Activated T-helper 1 cell treated with anti-CD3 and anti-CD28 coated beads, Interleukin-12 subunit alpha, Interleukin-12 subunit beta, Interleukin-2, Interleukin-4 antibody, amounts not matched to agents 30 ng/mL and 10 ng/mL and 1 ng/mL, durations not matched to agents 14 hours and 24 hours and 36 hours (primary cell): ENCODE data around the gene SSTR4. TPM values are rescaled to one million over a fixed set of nuclear protein-coding genes. Genes with fewer than 3 reads are reported as not detected.

Experiments
- DNase-seq: peaks from one replicate; pipeline ENCODE4 v3.0.0; 2021; ENCODE audit warnings: low spot score
- H3K27ac Mint-ChIP-seq: one replicate; pipeline ENCODE4 v1.8.0; 2021; ENCODE audit warnings: mild to moderate bottlenecking, mixed read lengths
- H3K27me3 Mint-ChIP-seq: one replicate; pipeline ENCODE4 v1.8.0; 2022; ENCODE audit warnings: mild to moderate bottlenecking, moderate library complexity, mixed read lengths; ENCODE audit not compliant: insufficient read depth
- H3K36me3 Mint-ChIP-seq: one replicate; pipeline ENCODE4 v1.8.0; 2021; ENCODE audit warnings: low read depth, mixed read lengths
- H3K4me1 Mint-ChIP-seq: one replicate; pipeline ENCODE4 v1.8.0; 2021; ENCODE audit warnings: low read depth, mixed read lengths
- H3K4me3 Mint-ChIP-seq: one replicate; pipeline ENCODE4 v1.8.0; 2021; ENCODE audit warnings: mild to moderate bottlenecking, moderate library complexity, mixed read lengths
- H3K9me3 Mint-ChIP-seq: one replicate; pipeline ENCODE4 v1.8.0; 2021; ENCODE audit warnings: mixed read lengths
- intact Hi-C: fragments of 100-400 bp; cut with micrococcal nuclease; formaldehyde crosslinking; loops from one replicate; pipeline ENCODE4 v1.15.1; 2024
- total RNA-seq: library from RNA; stranded (reverse); gene quantifications from 2 replicates; pipeline ENCODE4 v1.2.3, GENCODE V29; 2022

Gene SSTR4
- total RNA-seq, 1 donor from 2014 or later: not detected

DNA sequence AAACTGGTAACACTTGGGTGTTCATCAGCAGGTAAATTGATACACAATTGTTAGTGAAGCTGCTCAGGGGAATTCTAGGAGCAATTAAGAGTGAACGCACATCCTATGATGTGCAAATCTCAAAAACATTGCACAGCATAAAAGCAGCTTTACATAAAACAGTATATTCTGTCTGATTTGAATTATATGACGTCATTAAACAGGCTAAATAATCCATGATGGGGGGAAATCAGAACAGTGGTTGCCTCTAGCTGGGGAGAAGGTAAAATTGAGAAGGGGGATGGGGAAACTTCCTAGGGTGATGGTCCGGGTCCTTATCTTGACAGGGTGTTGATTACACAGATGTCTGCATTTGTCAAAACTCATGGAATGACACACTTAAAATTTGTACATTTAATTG, 31.7 kb downstream of the SSTR4 start:
- H3K4me3 Mint-ChIP-seq: no peak overlapping the region

DNA sequence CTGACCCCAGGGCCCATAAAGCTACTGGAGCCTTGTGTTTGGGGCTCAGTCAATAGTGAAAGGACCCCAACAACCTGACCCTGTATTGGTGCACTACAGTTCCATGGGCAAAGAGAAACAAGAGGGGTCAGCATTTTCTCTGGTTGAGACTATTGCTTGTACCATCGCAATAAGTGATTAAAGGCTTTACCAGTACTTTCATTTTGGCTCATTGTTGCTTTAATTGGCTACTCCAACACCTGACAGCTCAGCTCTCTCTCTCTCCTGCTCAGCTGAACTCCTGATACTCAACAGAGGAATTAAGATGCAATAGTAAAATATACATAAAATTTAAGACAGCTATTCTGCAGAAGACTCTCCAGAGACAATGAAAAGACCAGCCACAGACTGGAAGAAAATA, 33.2 kb downstream of the SSTR4 start:
- H3K36me3 Mint-ChIP-seq: no peaks in the 10 kb centered on the region
- peaks cover 10% of the 10 kb centered on the region for H3K27me3 Mint-ChIP-seq
- H3K4me3 Mint-ChIP-seq: no peak overlapping the region
- intact Hi-C loops: no loop called here
- no peaks in the 10 kb centered on the region for H3K9me3 Mint-ChIP-seq
- no peak for DNase-seq
- no peak overlapping the region for H3K27ac Mint-ChIP-seq
- H3K4me1 Mint-ChIP-seq: no peaks in the 10 kb centered on the region

More for the DNA sequence above, 31.7 kb downstream of the SSTR4 start:
- Mint-ChIP-seq H3K27ac (no peak overlapping the region), H3K27me3 (peaks cover 10% of the 10 kb centered on the region), H3K36me3 (no peaks in the 10 kb centered on the region), H3K4me1 (no peaks in the 10 kb centered on the region), H3K9me3 (no peaks in the 10 kb centered on the region)
- DNase-seq: no peak
- intact Hi-C loops: no loop called here

DNA sequence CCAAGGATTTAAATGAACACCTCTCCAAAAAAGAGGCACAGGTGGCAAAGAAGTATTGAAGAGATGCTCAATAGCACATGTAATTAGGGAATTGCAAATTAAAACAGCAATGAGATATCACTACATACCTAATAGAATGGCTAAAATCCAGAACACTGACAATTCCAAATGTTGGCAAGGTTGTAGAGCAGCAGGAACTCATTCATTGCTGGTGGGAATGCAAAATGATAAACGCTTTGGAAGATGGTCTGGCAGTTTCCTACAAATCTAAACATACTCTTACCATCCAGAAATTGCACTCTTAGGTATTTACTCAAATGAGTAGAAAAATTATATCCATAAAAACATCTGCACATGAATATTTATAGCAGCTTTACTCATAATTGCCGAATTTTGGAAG, 34.0 kb downstream of the SSTR4 start:
- H3K4me1 Mint-ChIP-seq: no peaks in the 10 kb centered on the region
- H3K27me3 Mint-ChIP-seq: peaks cover 10% of the 10 kb centered on the region
- H3K36me3 Mint-ChIP-seq: no peaks in the 10 kb centered on the region
- intact Hi-C loops: no loop called here
- H3K9me3 Mint-ChIP-seq: no peaks in the 10 kb centered on the region
- no peak for DNase-seq
- no peak overlapping the region for H3K27ac Mint-ChIP-seq
- no peak overlapping the region for H3K4me3 Mint-ChIP-seq

DNA sequence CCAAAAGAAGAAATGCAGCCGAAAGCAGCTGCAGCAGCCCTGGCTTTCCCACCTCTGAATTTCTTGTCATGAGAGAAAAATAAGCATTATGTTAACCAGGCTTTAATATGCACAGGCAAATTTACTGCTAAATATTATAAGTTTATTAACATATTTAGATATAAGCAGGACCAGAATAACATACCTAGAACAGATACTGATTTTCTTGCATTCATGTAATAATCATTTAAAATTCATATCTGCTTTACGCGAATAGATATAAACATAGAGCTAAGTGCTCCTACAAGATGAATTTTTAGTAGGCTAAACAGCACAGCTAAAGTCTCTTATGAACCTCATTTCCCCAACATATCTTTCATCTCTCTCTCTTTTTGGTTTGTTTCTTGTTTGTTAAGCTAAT, 36.3 kb downstream of the SSTR4 start:
- no peak for DNase-seq
- Mint-ChIP-seq H3K36me3 (no peaks in the 10 kb centered on the region), H3K4me3 (no peak overlapping the region), H3K4me1 (no peaks in the 10 kb centered on the region), H3K27ac (no peak overlapping the region), H3K27me3 (peaks cover 9% of the 10 kb centered on the region), H3K9me3 (no peaks in the 10 kb centered on the region)
- intact Hi-C loops: no loop called here

DNA sequence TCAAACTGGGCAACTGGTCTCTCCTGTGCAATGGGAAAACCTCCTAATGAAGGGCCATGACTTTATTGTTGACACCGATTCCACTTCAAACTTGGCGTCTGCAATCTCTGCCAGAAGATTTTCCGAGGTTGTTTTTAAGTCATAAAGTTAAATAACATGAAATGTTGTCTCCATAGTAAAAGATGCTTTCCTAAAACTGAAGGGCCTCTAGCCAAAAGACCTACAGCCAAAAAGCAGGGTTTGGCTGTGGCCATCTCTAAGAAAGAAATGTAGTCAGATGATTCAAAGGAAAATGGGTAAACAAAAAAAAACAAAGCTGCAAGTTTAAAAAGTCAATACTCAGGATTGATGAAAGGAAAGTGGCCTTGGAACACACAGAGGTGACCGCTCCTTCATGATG, 36.9 kb downstream of the SSTR4 start:
- DNase-seq: no peak
- no peaks in the 10 kb centered on the region for H3K9me3 Mint-ChIP-seq
- H3K27ac Mint-ChIP-seq: no peak overlapping the region
- intact Hi-C loops: no loop called here
- no peaks in the 10 kb centered on the region for H3K4me1 Mint-ChIP-seq
- H3K36me3 Mint-ChIP-seq: no peaks in the 10 kb centered on the region
- H3K27me3 Mint-ChIP-seq: peaks cover 8% of the 10 kb centered on the region
- no peak overlapping the region for H3K4me3 Mint-ChIP-seq

DNA sequence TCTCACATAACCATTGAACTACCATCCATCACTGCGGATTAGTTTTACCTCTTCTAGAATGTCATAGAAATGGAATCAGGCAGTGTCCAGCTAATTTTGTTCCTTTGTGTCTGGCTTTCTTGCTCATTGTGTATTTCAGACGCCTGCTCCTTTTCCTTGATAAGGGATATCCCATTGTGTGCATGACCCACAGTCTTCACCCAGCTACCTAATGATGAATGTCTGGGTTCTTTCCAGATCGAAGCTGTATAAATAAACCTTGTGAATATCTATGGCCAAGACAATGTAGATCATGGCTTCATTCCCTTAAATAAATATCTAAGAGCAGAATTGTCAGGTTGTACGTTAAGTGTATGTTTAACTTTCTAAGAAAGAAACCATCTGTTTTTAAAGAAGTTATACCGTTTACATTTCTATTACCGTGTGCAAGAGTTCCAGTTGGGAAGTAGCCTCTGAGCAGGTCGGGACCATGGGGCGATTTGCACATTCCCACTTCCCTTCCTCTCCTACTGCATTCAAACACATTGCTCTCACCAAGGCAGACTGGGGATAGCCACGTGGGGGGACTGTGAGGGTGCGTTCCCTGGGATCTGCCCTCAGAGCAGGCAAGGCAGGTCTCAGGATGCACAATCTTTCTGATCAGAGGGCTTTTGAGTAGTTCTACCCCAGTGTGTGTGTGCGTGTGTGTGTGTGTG, 37.9 kb downstream of the SSTR4 start:
- H3K4me1 Mint-ChIP-seq: no peaks in the 10 kb centered on the region
- no peak for DNase-seq
- no peak overlapping the region for H3K4me3 Mint-ChIP-seq
- H3K36me3 Mint-ChIP-seq: no peaks in the 10 kb centered on the region
- intact Hi-C loops: no loop called here
- H3K27ac Mint-ChIP-seq: no peak overlapping the region
- H3K27me3 Mint-ChIP-seq: peaks cover 7% of the 10 kb centered on the region
- no peaks in the 10 kb centered on the region for H3K9me3 Mint-ChIP-seq

DNA sequence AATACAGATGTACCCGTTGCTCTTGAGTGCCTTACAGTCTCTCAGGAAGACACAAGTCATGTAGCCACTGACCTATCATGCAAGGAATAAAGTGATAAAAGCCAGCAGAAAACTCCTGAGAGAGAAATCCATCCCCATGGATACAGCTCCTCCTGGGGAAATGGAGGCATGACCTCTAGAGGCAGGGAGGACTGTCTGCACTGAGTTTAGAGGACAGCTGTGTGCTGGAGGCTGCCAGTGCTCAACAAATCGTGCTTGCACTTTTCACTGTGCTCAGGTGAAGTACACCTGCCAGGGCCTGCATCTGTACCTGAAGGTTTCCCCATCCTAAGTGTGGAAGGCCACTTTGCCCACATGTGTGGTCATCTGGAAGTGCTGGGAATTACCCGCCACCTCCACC, 38.9 kb downstream of the SSTR4 start:
- no peak for DNase-seq
- intact Hi-C loops: no loop called here
- H3K9me3 Mint-ChIP-seq: no peaks in the 10 kb centered on the region
- H3K27me3 Mint-ChIP-seq: peaks cover 12% of the 10 kb centered on the region
- no peak overlapping the region for H3K4me3 Mint-ChIP-seq
- no peaks in the 10 kb centered on the region for H3K36me3 Mint-ChIP-seq
- no peak overlapping the region for H3K27ac Mint-ChIP-seq
- no peaks in the 10 kb centered on the region for H3K4me1 Mint-ChIP-seq

DNA sequence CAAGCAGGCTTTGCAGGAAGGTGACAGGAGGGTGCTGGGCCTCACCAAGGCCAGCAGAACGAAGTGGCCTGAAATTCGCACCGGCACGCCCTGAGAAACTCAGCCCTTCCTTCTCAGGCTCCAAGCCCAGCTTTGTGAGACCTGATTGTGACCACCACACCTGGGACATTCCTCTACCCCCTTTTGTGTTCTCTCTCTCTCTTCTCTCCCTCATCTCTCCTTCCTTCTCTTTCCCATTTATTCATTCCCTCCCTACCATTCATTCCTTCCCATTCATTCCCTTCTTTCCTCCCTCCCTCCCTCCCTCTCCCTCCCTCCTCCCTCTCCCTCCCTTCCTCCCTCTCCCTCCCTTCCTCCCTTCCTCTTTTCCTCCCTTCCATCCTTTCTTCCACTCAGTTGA, 42.2 kb downstream of the SSTR4 start:
- H3K9me3 Mint-ChIP-seq: no peaks in the 10 kb centered on the region
- H3K27ac Mint-ChIP-seq: no peak overlapping the region
- H3K4me3 Mint-ChIP-seq: no peak overlapping the region
- peaks cover 5% of the 10 kb centered on the region for H3K4me1 Mint-ChIP-seq
- DNase-seq: no peak
- intact Hi-C loops: no loop called here
- peaks cover 20% of the 10 kb centered on the region for H3K27me3 Mint-ChIP-seq
- no peaks in the 10 kb centered on the region for H3K36me3 Mint-ChIP-seq

DNA sequence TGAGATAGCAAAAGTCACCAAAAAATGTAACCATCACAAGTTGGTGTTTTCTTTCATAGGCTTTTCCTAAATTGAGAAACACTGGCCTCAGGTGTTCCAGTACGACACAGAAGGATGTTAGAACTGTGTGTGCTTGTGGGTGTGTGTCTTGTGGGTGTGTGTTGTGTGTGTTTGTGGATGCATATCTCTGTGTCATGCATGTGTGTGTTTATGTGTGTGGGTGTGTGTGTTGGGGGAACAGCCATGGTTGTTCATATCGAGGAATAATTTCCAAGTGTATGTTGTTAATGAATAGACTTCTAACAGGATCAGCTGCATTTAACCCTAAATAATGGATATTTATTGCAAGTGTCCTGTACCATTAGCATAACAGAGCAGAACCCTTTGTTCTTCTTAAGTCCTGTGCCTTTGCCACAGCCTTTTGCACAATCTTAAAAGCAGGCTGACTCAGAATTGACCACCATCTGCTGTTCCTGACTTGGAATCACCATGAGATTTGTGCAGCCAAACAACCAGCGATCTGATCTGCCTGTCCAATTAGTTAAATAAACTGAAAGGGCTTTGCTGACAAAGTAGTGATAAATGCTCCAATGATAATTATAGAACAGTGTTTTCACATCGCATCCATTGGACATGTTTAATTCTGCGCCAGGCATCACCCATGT, 43.4 kb downstream of the SSTR4 start:
- peaks cover 13% of the 10 kb centered on the region for H3K4me1 Mint-ChIP-seq
- no peaks in the 10 kb centered on the region for H3K36me3 Mint-ChIP-seq
- no peak overlapping the region for H3K4me3 Mint-ChIP-seq
- intact Hi-C loops: no loop called here
- H3K9me3 Mint-ChIP-seq: no peaks in the 10 kb centered on the region
- H3K27me3 Mint-ChIP-seq: peaks cover 19% of the 10 kb centered on the region
- no peak overlapping the region for H3K27ac Mint-ChIP-seq
- no peak for DNase-seq

DNA sequence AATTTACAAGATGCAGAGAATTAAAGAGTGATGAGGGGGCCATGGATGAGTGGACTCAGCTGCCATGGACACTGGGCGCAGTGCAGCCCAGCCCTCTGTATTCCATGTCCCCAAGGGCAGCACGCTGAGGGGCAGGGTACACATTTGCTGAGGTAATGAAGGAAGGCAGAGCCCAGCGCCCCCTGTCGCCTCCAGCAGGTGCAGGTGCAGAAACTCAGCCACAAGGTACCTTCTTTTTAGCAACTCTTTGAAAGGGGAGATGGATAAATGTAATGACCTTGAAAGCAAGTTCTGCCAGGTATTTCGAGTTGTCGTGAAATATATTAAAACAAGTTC, 43.9 kb downstream of the SSTR4 start:
- no peak overlapping the region for H3K4me3 Mint-ChIP-seq
- H3K4me1 Mint-ChIP-seq: peaks cover 14% of the 10 kb centered on the region
- DNase-seq: no peak
- peaks cover 19% of the 10 kb centered on the region for H3K27me3 Mint-ChIP-seq
- intact Hi-C loops: no loop called here
- no peak overlapping the region for H3K27ac Mint-ChIP-seq
- H3K36me3 Mint-ChIP-seq: no peaks in the 10 kb centered on the region
- H3K9me3 Mint-ChIP-seq: no peaks in the 10 kb centered on the region

DNA sequence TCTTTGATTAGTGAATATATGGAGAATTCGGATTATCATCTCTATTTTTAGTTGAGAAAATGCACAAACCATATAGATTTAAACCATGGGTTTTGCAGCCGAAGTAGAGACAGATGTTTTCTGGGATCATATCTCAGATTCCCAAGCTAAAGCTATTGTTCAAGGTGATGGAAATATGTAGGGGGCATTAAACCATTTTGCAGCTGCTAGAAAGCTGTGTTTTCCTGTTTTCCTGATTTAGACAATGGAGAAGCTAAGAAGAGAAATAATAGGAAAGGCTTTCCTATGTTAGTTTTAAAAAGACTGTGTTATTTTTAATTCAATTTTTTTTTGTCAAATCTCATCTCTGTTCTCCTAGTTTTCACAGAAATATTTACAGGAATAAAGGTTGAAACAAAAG, 44.8 kb downstream of the SSTR4 start:
- no peaks in the 10 kb centered on the region for H3K36me3 Mint-ChIP-seq
- no peak overlapping the region for H3K4me3 Mint-ChIP-seq
- no peaks in the 10 kb centered on the region for H3K9me3 Mint-ChIP-seq
- intact Hi-C loops: no loop called here
- H3K4me1 Mint-ChIP-seq: peaks cover 14% of the 10 kb centered on the region
- H3K27me3 Mint-ChIP-seq: peaks cover 16% of the 10 kb centered on the region
- H3K27ac Mint-ChIP-seq: no peak overlapping the region
- DNase-seq: no peak

DNA sequence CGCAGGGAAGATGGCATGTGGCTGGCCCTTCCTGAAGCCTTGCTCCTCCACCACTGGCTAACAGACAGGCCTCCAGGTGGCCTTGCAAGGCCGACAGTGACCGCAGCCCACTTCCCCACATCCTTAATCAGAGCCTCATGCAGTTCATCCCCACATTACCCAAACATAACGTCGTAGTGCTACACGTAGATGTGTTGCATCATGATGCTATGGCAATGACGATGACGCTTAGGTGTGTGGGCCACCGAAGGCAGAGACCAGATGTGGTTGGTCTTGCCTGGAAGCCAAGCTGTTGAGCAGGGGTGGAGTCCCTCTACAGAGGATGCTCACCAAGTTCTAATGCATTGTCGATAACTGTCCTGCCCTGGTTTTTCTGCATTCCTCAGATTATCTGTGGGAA, 45.4 kb downstream of the SSTR4 start:
- intact Hi-C loops: no loop called here
- Mint-ChIP-seq H3K36me3 (no peaks in the 10 kb centered on the region), H3K4me1 (peaks cover 14% of the 10 kb centered on the region), H3K27ac (no peak overlapping the region), H3K27me3 (peaks cover 16% of the 10 kb centered on the region), H3K9me3 (no peaks in the 10 kb centered on the region), H3K4me3 (no peak overlapping the region)
- no peak for DNase-seq

DNA sequence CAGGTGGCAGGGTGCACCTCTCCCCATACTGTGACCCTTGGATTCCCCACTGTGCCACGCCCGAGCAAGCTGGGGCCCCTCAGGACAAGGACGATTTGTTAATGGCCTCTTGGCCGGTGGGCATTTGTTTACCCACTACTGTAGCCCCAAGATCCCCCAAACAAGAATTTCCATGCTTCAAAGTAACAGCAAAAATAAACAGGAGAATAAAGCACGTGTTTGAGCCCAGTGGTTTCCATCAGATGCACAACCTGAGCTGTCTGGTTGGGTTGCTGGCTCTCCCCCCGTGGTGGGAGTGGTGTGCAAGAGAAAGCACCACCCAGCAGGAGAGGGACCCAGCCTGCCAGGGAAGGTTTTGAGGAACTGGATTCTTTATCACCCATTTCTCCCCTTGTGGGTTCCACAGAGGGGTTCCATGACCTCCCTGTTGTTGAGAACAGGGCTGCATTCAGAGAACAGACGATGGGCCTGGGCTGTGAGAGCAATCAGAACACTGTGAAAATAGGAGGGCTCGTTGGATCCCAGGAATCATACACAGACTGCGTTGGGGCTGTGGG, 46.2 kb downstream of the SSTR4 start:
- Mint-ChIP-seq H3K4me1 (peaks cover 17% of the 10 kb centered on the region), H3K36me3 (no peaks in the 10 kb centered on the region), H3K27ac (no peak overlapping the region), H3K9me3 (no peaks in the 10 kb centered on the region), H3K27me3 (peaks cover 16% of the 10 kb centered on the region), H3K4me3 (no peak overlapping the region)
- DNase-seq: no peak
- intact Hi-C loops: no loop called here
